HG03571 (cell line): ENCODE results near the gene DGKI.

Experiments used
- ATAC-seq: cut with Tn5 transposase; IDR thresholded peaks from one replicate; pipeline ENCODE4 v1.9.1; 2021; ENCODE audit not compliant: unreplicated experiment

Gene DGKI

GRCh38 chr7:137609500-137609899, 237.3 kb downstream of the DGKI start:
- no peak for ATAC-seq

GRCh38 chr7:137606061-137606674, 240.6 kb downstream of the DGKI start:
- ATAC-seq = no peak

DNA sequence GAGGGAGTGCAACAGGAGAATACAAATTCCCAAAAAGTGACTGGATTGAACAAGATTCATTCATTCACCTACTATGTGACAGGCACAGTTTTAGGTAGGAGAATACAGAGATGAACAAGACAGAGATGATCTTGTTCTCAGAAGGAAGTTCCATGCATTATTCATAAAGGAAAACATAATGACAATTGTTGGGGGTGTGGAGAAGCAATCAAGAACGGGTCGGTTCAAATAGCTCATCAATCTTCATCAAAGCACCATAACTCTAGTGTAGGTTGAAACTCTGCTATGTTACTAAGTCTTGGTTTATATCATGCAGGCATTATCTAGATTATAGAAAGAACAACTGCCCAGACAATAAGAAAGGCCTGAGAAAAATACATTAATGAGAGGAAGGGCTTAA, 243.7 kb downstream of the DGKI start:
- no peak for ATAC-seq

- ATAC-seq = no peak
Measured at GRCh38 chr7:137601642-137602041, 245.1 kb downstream of the DGKI start.

DNA sequence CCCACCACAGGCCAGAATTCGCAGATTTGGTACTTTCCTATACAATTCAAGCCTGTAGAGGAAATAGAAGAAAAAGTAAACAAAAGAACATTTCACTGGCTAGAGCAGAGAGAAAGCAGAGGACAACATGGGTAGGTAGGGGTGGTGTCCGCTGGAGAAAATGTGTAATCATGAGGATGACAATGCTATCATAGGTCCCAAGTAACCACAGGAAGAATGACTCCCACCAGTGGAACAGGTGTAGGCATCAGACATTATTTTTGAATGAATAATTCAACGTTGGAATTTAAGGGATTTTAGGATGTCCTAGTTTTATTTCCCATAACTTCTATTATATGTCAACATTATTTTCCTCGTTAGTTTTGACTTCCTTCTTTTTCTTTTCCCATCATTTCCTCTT, 248.9 kb downstream of the DGKI start:
- no peak for ATAC-seq

GRCh38 chr7:137593115-137593711, 253.6 kb downstream of the DGKI start:
- ATAC-seq = no peak

GRCh38 chr7:137592232-137592896, 254.4 kb downstream of the DGKI start:
- ATAC-seq = no peak

GRCh38 chr7:137591421-137591837, 255.3 kb downstream of the DGKI start:
- no peak for ATAC-seq

GRCh38 chr7:137590756-137591305, 255.9 kb downstream of the DGKI start:
- ATAC-seq = no peak

- no peak for ATAC-seq
Measured at GRCh38 chr7:137590071-137590755, 256.6 kb downstream of the DGKI start.

DNA sequence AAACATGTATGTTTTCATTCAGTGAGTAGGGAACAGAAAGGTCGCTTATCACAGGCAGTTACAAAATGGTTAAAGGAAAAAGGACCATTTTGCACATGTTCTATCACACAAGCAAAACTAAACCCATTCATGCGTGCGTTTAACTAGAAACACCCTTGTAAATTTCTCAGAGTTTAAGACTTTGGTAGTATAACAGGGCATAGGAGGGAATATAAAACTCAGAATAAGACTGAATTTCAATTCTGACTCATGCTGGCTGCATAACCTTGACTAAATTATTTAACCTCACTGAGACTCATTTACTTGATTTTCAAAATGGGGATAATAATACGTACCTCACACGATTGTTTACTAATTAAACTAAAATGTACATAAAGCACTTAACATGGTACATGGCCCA, 259.4 kb downstream of the DGKI start:
- no peak for ATAC-seq

- no peak for ATAC-seq
Measured at GRCh38 chr7:137585591-137585990, 261.2 kb downstream of the DGKI start.

- no peak for ATAC-seq
Measured at GRCh38 chr7:137583172-137583571, 263.6 kb downstream of the DGKI start.

GRCh38 chr7:137579913-137580640, 266.7 kb downstream of the DGKI start:
- ATAC-seq = no peak

DNA sequence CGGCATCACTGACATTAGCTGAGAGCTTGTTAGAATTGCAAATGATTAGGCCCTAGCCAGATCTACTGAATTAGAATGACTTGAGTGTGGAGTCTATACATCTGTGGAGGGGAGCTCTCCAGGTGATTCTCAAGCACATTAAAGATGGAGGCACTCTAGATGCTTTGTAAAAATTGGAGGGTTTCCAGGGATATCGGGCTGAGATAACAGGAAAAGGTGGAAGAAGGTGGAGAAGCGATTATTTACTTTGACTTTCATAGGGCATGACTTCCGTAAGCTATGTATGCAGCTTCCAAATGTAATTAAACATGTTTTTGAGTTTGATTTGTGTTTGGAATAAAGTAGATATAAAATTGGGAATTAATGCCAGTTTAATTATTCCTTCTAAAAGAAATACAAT, 268.2 kb downstream of the DGKI start:
- no peak for ATAC-seq

DNA sequence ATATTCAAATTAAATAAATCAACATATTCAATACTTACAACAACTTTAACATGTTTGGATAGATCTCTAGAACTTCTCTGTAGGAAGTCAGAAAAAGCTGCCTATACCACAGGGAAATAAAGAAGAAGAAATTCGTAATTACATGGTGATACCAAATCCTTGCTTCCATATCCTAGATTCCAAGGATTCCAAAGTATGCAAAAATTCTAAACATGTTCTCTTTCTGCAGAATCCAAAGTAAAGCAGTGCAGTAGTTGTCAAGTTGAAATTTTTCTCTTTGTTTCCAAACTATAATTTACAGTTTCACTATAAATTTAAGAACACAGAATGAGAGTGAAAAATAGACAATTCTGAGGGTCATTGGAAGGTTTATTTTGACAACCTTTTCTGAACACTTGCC, 269.6 kb downstream of the DGKI start:
- ATAC-seq = no peak

DNA sequence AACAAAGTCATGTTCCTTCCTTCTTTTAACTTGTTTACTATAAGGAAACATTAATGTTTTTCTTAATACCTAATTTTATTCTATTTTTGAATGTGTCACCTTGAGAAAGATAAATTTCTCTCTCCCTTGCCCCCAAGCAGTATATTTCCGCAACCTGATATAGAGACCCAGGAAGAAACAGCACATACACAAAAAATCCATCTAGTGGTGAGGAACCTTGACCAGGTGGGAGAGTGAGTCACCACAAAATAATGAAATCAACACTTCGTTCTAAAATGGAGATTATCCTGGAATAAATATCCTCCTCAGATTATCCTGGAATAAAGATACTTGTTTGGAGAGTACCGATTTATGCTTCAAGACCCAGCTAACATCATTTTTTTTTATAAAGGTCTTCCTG, 270.3 kb downstream of the DGKI start:
- no peak for ATAC-seq

GRCh38 chr7:137574812-137575211, 272.0 kb downstream of the DGKI start:
- no peak for ATAC-seq

DNA sequence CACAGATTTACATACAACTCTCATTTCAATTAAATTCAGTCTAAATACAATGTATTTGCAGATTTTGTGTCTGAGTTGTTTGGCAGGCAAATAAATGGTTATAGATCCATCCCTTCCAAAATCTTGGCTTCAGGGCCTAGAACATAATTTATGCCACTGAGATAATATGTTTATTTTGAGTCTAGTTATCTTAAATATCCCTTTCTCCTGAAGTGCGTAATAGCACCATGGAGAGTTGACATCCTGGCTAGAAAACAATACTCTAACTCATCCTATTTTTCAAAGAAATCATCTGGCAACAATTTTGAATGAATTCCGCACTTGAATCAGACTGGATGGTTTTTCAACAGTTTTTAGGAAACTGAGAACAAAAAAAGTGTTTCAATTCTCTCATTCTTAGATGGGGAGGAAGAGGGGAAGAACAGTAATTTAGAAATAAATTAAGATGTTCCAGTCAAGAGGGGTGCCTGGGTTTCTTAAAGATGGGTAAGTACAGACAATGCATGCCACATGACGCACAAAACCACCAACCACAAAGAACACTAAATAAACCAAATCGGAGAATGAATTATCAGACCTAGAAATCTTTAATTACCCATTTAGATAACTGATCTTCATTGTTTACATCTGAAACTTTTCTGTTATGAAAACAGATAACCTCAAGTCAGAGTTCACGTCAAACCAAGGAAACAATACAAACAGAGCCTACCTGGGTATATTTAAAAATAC, 274.6 kb downstream of the DGKI start:
- no peak for ATAC-seq

GRCh38 chr7:137564677-137565076, 282.1 kb downstream of the DGKI start:
- ATAC-seq = no peak
